Measurements from ENCODE around the gene MFSD1. TPM values are rescaled to one million over a fixed set of nuclear protein-coding genes. Genes with fewer than 3 reads are reported as not detected.

The MFSD1 gene
- total RNA-seq, 2 donors from 2014 or later = 114 to 128 TPM

DNA sequence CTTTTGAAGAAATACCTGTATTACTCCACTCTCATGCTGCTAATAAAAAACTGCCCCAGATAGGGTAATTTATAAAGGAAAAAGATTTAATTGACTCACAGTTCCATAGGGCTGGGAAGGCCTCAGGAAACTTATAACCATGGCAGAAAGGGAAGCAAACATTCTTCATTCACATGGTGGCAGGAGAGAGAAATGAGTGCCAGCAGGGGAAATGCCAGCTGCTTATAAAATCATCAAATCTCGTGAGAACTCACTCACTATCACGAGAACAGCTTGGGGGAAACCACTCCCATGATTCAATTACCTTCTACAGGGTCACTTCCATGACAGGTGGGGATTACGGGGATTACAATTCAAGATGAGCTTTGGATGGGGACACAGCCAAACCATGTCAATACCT, 18.7 kb downstream of the MFSD1 start:
- DNase-seq (ENCODE audit: low spot score) = no peak
- Histone ChIP-seq H3K4me1 (ENCODE audit: control insufficient read depth in 1 of 2, low read depth in 2 of 2) (no peaks in the 10 kb centered on the region), H3K27ac (no peak overlapping the region), H3K9me3 (no peaks in the 10 kb centered on the region), H3K36me3 (peaks cover 23% of the 10 kb centered on the region), H3K27me3 (replicated peaks; ENCODE audit: insufficient read depth) (no peaks in the 10 kb centered on the region), H3K4me3 (no peak overlapping the region)
- no peak for ATAC-seq (ENCODE audit: insufficient number of reproducible peaks, low FRiP score, low read depth)
- TF ChIP-seq, protein P1, sequence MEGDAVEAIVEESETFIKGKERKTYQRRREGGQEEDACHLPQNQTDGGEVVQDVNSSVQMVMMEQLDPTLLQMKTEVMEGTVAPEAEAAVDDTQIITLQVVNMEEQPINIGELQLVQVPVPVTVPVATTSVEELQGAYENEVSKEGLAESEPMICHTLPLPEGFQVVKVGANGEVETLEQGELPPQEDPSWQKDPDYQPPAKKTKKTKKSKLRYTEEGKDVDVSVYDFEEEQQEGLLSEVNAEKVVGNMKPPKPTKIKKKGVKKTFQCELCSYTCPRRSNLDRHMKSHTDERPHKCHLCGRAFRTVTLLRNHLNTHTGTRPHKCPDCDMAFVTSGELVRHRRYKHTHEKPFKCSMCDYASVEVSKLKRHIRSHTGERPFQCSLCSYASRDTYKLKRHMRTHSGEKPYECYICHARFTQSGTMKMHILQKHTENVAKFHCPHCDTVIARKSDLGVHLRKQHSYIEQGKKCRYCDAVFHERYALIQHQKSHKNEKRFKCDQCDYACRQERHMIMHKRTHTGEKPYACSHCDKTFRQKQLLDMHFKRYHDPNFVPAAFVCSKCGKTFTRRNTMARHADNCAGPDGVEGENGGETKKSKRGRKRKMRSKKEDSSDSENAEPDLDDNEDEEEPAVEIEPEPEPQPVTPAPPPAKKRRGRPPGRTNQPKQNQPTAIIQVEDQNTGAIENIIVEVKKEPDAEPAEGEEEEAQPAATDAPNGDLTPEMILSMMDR (IDR thresholded peaks at IDR 0.05) = no peak

DNA sequence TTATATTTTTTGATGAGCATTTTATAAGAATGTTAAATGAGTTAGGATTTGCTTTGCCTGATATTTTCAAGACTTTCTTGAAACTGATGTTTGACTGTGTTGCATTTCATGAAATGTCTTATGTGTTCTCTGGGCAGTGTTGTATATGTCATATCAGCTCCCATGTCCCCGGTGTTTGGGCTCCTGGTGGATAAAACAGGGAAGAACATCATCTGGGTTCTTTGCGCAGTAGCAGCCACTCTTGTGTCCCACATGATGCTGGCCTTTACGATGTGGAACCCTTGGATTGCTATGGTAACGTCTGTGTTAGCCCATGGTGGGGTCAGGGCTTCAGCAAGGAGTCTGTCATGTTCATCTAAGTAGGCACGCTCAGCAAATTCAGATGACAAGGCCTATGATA, 20.0 kb downstream of the MFSD1 start:
- Histone ChIP-seq H3K4me1 (ENCODE audit: control insufficient read depth in 1 of 2, low read depth in 2 of 2) (no peaks in the 10 kb centered on the region), H3K27ac (no peak overlapping the region), H3K9me3 (no peaks in the 10 kb centered on the region), H3K36me3 (peaks cover 23% of the 10 kb centered on the region), H3K27me3 (replicated peaks; ENCODE audit: insufficient read depth) (no peaks in the 10 kb centered on the region), H3K4me3 (no peak overlapping the region)
- ATAC-seq (ENCODE audit: insufficient number of reproducible peaks, low FRiP score, low read depth) = no peak
- TF ChIP-seq, protein P1 (IDR thresholded peaks at IDR 0.05) = no peak
- DNase-seq (ENCODE audit: low spot score) = no peak

DNA sequence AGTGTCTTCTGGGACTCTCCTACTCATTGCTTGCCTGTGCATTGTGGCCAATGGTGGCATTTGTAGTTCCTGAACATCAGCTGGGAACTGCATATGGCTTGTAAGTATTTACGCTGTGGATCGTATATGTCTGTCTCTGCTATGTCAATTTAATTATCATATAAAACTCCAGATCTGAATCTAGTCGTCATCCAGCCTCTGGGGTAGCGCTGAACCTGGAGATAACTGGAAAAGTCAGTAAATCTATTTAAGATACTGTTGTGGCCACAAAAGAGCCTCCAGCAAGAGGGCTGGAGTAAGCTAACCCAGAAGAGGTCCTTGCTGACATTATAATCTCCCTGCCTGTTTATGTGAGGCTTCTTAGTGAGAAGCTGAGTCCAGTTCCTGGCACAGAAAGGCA, 21.6 kb downstream of the MFSD1 start:
- Histone ChIP-seq H3K9me3 (no peaks in the 10 kb centered on the region), H3K36me3 (peaks cover 23% of the 10 kb centered on the region), H3K27ac (no peak overlapping the region), H3K27me3 (replicated peaks; ENCODE audit: insufficient read depth) (no peaks in the 10 kb centered on the region), H3K4me1 (ENCODE audit: control insufficient read depth in 1 of 2, low read depth in 2 of 2) (no peaks in the 10 kb centered on the region), H3K4me3 (no peak overlapping the region)
- TF ChIP-seq, protein P1 (IDR thresholded peaks at IDR 0.05) = no peak
- ATAC-seq (ENCODE audit: insufficient number of reproducible peaks, low FRiP score, low read depth) (no peak), DNase-seq (ENCODE audit: low spot score) (no peak)

DNA sequence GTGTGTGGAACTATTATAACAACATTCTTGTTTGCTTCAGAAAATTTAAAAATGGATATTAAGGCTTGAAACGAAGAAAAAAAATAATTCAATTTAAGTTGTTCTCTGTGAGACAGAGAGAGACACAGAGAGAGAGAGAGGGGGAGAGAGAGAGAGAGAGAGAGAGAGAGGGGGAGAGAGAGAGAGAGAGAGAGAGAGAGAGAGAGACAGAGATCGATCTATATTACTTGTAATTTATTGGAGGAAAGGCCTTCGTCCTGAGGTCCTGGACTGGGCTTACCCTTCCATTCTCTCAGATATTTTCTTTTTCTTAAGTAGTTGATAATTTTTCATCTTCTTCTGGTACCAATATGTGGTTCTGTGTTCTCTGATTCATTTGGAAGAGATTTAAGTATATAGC, 25.9 kb downstream of the MFSD1 start:
- no peaks in the 10 kb centered on the region for H3K9me3 ChIP-seq
- no peaks in the 10 kb centered on the region for H3K4me1 ChIP-seq (ENCODE audit: control insufficient read depth in 1 of 2, low read depth in 2 of 2)
- TF ChIP-seq, protein P1 (IDR thresholded peaks at IDR 0.05) = no peak
- DNase-seq (ENCODE audit: low spot score) (no peak), ATAC-seq (ENCODE audit: insufficient number of reproducible peaks, low FRiP score, low read depth) (no peak)
- no peak overlapping the region for H3K27ac ChIP-seq
- H3K4me3 ChIP-seq = no peak overlapping the region
- peaks cover 18% of the 10 kb centered on the region for H3K36me3 ChIP-seq
- no peaks in the 10 kb centered on the region for H3K27me3 ChIP-seq (replicated peaks; ENCODE audit: insufficient read depth)

DNA sequence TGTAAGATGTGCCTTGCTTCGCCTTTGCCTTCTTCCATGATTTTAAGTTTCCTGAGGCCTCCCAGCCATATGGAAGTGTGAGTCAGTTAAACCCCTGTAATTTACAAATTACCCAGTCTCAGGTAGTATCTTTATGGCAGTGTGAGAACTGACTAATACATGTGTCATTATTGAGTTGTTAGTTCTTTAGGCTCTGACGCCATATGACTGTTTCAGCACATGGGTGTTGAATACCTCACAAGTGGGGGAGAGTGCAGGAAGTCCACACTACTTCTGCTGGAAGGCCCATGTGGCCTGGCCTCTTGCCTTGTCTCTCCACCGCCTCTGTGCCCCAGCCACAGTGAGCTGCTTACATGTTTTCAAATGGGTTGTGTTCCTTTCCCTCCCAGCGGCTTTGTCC, 28.5 kb downstream of the MFSD1 start:
- Histone ChIP-seq H3K27me3 (replicated peaks; ENCODE audit: insufficient read depth) (no peaks in the 10 kb centered on the region), H3K36me3 (peaks cover 13% of the 10 kb centered on the region), H3K27ac (no peak overlapping the region), H3K4me1 (ENCODE audit: control insufficient read depth in 1 of 2, low read depth in 2 of 2) (no peaks in the 10 kb centered on the region), H3K9me3 (no peaks in the 10 kb centered on the region), H3K4me3 (no peak overlapping the region)
- DNase-seq (ENCODE audit: low spot score) (no peak), ATAC-seq (ENCODE audit: insufficient number of reproducible peaks, low FRiP score, low read depth) (no peak)
- TF ChIP-seq, protein P1 (IDR thresholded peaks at IDR 0.05) = no peak

All from thoracic aorta (tissue), 2 donors.